Uterus (tissue), 2 donors: ENCODE measurements around the gene ALPI.

ENCODE experiments used
- POLR2A ChIP-seq, 2 donors: fragments of 450-650 bp; IDR thresholded peaks; one replicate each; pipeline ENCODE4 v1.6.1; 2016; ENCODE audit warnings: antibody characterized with exemption in 2 of 2, mild to moderate bottlenecking in 1 of 2, moderate library complexity in 1 of 2
- TF ChIP-seq, protein P1 (sequence below), 4 experiments: fragments of 200-600 bp in 2 of 4; fragments of 450-650 bp in 2 of 4; sonication (generic) in 2 of 4; IDR thresholded peaks; one replicate each; pipeline ENCODE4 v1.5.1; 2016 to 2019; ENCODE audit warnings: antibody characterized with exemption in 4 of 4, mild to moderate bottlenecking in 2 of 4, moderate library complexity in 1 of 4

DNA sequence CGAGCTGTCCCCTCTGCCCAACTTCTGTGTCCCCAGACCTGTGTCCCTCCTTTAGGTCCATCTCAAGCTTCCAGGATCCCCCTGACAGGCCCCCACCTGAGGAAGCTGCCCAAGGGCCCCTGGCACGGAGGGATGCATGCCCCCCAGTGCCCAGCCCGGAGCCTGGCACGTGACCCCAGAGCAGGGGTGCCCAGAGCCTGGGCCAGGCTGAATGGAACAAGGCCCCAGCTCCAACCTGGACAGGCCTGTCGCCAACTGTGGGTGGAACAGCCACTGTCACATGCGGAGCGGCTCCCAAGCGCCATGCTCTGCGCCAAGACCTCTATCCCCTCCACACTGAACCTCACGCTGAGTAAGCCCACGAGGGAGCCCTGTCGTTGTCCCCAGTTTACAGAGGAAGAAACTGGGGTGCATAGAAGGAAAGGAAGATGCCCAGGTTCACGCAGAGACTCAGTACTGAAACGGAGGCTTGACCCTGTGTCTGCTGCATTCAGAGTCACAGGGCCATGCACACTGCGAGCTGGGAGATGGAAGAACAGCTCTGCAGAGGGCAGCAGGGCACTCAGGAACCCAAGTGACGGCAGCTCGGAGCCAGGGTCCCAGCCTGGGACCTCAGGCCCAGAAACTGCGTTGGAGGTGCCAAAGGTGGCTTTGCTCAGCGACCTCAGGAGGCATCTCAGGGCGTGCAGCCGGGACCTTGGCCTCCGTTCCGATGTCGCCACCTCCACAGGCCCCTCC is 37.2 kb downstream of the ALPI start:
- TF ChIP-seq, protein P1, sequence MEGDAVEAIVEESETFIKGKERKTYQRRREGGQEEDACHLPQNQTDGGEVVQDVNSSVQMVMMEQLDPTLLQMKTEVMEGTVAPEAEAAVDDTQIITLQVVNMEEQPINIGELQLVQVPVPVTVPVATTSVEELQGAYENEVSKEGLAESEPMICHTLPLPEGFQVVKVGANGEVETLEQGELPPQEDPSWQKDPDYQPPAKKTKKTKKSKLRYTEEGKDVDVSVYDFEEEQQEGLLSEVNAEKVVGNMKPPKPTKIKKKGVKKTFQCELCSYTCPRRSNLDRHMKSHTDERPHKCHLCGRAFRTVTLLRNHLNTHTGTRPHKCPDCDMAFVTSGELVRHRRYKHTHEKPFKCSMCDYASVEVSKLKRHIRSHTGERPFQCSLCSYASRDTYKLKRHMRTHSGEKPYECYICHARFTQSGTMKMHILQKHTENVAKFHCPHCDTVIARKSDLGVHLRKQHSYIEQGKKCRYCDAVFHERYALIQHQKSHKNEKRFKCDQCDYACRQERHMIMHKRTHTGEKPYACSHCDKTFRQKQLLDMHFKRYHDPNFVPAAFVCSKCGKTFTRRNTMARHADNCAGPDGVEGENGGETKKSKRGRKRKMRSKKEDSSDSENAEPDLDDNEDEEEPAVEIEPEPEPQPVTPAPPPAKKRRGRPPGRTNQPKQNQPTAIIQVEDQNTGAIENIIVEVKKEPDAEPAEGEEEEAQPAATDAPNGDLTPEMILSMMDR (IDR thresholded peaks at IDR 0.05): no peak
- no peak for TF ChIP-seq POLR2A (IDR thresholded peaks at IDR 0.05)
